Heart left ventricle (tissue), 16 donors: ENCODE data around the gene SLC22A9. TPM values are rescaled to one million over a fixed set of nuclear protein-coding genes. Genes with fewer than 3 reads are reported as not detected.
"Not testable (repeated sequence)": the region's sequence is repeated elsewhere in the genome, so short reads cannot be mapped to it uniquely, and the experiment has no call there.

ENCODE experiments used
- ATAC-seq, 4 donors: fragments of 200-7000 bp; cut with Tn5 transposase; one replicate each; pipeline ENCODE4 v1.9.1; 2020 to 2022; ENCODE audit warnings: moderate library complexity in 4 of 4, mild to moderate bottlenecking in 3 of 4, moderate number of reproducible peaks in 1 of 4
- DNase-seq, 5 donors: peaks; one replicate each; pipeline ENCODE4 v3.0.0-alpha.2; 2020
- H3K27ac ChIP-seq, 12 donors: fragments of 200-600 bp; sonication (generic) in 4 of 12; one replicate each; pipeline versions ENCODE4 v1.5.0 to v1.8.0; 2016 to 2022; ENCODE audit warnings: mild to moderate bottlenecking in 2 of 12
- H3K27me3 ChIP-seq, 9 donors: fragments of 200-600 bp; sonication (generic) in 2 of 9; one replicate each; pipeline versions ENCODE4 v1.5.1 to v1.8.0; 2016 to 2022; ENCODE audit warnings: mild to moderate bottlenecking in 3 of 9
- H3K36me3 ChIP-seq, 9 donors: fragments of 200-600 bp; sonication (generic) in 2 of 9; one replicate each; pipeline versions ENCODE4 v1.5.0 to v1.8.0; 2018 to 2022; ENCODE audit warnings: mild to moderate bottlenecking in 2 of 9
- H3K4me1 ChIP-seq, 12 donors: fragments of 200-600 bp; sonication (generic) in 4 of 12; one replicate each; pipeline versions ENCODE4 v1.5.0 to v1.8.0; 2016 to 2022; ENCODE audit warnings: mild to moderate bottlenecking in 3 of 12
- H3K4me3 ChIP-seq, 12 donors: fragments of 200-600 bp; sonication (generic) in 4 of 12; one replicate each; pipeline versions ENCODE4 v1.5.0 to v1.8.0; 2017 to 2022; ENCODE audit warnings: mild to moderate bottlenecking in 9 of 12, moderate library complexity in 4 of 12
- H3K9me3 ChIP-seq, 12 donors: fragments of 200-600 bp; sonication (generic) in 4 of 12; one replicate each; pipeline versions ENCODE4 v1.5.0 to v1.8.0; 2016 to 2022; ENCODE audit warnings: mild to moderate bottlenecking in 1 of 12
- POLR2A ChIP-seq, 2 donors: fragments of 450-650 bp; IDR thresholded peaks; one replicate each; pipeline ENCODE4 v1.6.1; 2017; ENCODE audit warnings: antibody characterized with exemption in 2 of 2, mild to moderate bottlenecking in 2 of 2, moderate library complexity in 2 of 2
- WGBS, 4 donors: extraction: QIAGEN DNeasy Blood & Tissue Kit in 2 of 4; methylation state at CpG; one replicate each; pipeline versions ENCODE4 v1.1.5 to v1.1.7; 2013 to 2018; 5-methylcytosine and 5-hydroxymethylcytosine counted together
- intact Hi-C, 10 donors: fragments of 100-400 bp; cut with DNase I; formaldehyde crosslinking; loops; one replicate each; pipeline versions ENCODE4 v1.11.1 to v1.14.2; 2022
- polyA plus RNA-seq, 2 donors: library from polyadenylated mRNA; stranded (reverse); fragments of 200-250 nt; gene quantifications; one replicate each; pipeline ENCODE4 v1.2.3, GENCODE V29; 2013
- total RNA-seq, 9 donors: library from RNA; depleted of rRNA in 2 of 9; stranded (reverse); fragments of >200 nt in 2 of 9; fragmentation: NEBNext Ultra II Directional in 3 of 9; extraction: Animal tissue kit (Norgen Biotek cat#: 25700) in 3 of 9; gene quantifications; one replicate each; pipeline versions ENCODE4 v1.1.0 to v1.2.4, GENCODE V29; 2016 to 2023
- TF ChIP-seq, protein P1 (sequence below), 12 donors: fragments of 200-600 bp; sonication (generic) in 4 of 12; IDR thresholded peaks; one replicate each; pipeline versions ENCODE4 v1.5.0 to v1.8.0; 2018 to 2022; ENCODE audit warnings: antibody characterized with exemption in 12 of 12, mild to moderate bottlenecking in 5 of 12
- donor health status: ischemic (EF 13 %, LVEDD 7.1; RV severe dilation, severe dysfunction).
- donor health status: healthy with polysubstance abuse.
- donor health status: DM: no; HTN: yes; CAD: no.
- donor health status: DM: no; HTN: no; CAD: no.
- donor health status: ischemic (EF 25% LVEDD 6.9; RV normal size, moderate dysfunction).
- donor health status: ischemic (EF 25% LVEDD 5.7; RV mildly dilated, moderate dysfunction).
- donor health status: healthy.
- donor health status: DM: yes; HTN: yes; CAD: no.
- donor health status: ischemic (EF 35%, LVEDD 5.7; RV mildly dilated, moderate dysfunction).
- donor health status: nonischemic (EF 11% LVEDD 7.7; RV severe dilation, severe dysfunction).
- donor health status: DM: yes; HTN: yes; CAD: no.
- donor health status: PGD.
- donor health status: ischemic (EF 29% LVEDD 5.4; RV normal size, mild dysfunction).
- donor health status: nonischemic (EF 23%, LVEDD 6.1; RV moderate dilation, normal function).

Gene SLC22A9
- total and polyA plus RNA-seq, 11 donors: not detected

DNA sequence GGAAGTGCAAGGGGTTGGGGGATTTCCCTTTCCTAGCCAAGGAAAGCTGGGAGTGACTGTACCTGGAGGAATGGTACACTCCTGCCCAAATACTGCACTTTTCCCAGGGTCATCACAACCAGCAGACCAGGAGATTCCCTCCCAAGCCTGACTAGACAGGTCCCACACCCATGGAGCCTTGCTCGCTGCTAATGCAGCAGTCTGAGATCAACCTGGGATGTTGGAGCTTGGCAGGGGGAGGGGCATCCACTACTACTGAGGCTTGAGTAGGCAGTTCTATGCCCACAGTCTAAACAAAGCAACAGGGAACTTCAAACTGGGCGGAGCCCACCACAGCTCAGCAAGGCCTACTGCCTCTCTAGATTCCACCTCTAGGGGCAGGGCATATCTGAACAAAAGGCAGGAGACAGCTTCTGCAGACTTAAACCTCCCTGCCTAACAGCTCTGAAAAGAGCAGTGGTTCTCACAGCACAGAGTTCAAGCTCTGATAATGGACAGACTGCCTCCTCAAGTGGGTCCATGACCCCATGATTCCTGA lies 58.5 kb downstream of the SLC22A9 start:
- Histone ChIP-seq H3K9me3 (no peaks in the 10 kb centered on the region), H3K4me1 (no peaks in the 10 kb centered on the region), H3K27me3 (peaks cover 0 to 21% (median 0%) of the 10 kb centered on the region in 9 donors), H3K4me3 (no peak overlapping the region), H3K36me3 (no peaks in the 10 kb centered on the region), H3K27ac (no peak overlapping the region)
- TF ChIP-seq POLR2A (IDR thresholded peaks at IDR 0.05): no peak
- TF ChIP-seq, protein P1, sequence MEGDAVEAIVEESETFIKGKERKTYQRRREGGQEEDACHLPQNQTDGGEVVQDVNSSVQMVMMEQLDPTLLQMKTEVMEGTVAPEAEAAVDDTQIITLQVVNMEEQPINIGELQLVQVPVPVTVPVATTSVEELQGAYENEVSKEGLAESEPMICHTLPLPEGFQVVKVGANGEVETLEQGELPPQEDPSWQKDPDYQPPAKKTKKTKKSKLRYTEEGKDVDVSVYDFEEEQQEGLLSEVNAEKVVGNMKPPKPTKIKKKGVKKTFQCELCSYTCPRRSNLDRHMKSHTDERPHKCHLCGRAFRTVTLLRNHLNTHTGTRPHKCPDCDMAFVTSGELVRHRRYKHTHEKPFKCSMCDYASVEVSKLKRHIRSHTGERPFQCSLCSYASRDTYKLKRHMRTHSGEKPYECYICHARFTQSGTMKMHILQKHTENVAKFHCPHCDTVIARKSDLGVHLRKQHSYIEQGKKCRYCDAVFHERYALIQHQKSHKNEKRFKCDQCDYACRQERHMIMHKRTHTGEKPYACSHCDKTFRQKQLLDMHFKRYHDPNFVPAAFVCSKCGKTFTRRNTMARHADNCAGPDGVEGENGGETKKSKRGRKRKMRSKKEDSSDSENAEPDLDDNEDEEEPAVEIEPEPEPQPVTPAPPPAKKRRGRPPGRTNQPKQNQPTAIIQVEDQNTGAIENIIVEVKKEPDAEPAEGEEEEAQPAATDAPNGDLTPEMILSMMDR (IDR thresholded peaks at IDR 0.05): no peak
- no peak for DNase-seq
- intact Hi-C loops: no loop called here
- WGBS, 4 donors: 78 to 86% (median 82%) methylated on average over 2 of the region's 2 CpGs; no CpG with 5 or more reads in 1 of the 4 donors
- no peak for ATAC-seq

DNA sequence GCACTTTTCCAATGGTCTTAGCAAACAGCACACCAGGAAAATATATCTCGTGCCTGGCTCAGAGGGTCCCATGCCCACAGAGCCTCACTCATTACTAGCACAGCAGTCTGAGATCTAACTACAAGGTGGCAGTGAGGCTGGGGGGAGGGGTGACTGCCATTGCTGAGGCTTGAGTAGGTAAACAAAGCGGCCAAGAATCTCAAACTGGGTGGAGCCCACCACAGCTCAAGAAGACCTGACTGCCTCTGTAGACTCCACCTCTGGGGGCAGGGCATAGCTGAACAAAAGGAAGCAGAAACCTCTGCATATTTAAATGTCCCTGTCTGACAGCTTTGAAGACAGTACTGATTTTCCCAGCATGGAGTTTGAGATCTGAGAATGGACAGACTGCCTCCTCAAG lies 61.1 kb downstream of the SLC22A9 start:
- intact Hi-C loops, H3K9me3 ChIP-seq, H3K27ac ChIP-seq, H3K4me1 ChIP-seq, DNase-seq, H3K36me3 ChIP-seq, H3K4me3 ChIP-seq, ATAC-seq: not testable (repeated sequence)
- 35 to 77% (median 47%) methylated on average over 2 of the region's 2 CpGs for WGBS, 4 donors
- H3K27me3 ChIP-seq: peaks cover 0 to 39% (median 0%) of the 10 kb centered on the region in 9 donors

DNA sequence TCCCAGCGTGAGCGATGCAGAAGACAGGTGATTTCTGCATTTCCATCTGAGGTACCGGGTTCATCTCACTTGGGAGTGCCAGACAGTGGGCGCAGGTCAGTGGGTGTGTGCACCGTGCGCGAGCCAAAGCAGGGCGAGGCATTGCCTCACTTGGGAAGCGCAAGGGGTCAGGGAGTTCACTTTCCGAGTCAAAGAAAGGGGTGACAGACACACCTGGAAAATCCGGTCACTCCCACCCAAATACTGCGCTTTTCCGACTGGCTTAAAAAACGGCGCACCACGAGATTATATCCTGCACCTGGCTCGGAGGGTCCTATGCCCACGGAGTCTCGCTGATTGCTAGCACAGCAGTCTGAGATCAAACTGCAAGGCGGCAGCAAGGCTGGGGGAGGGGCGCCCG lies 65.8 kb downstream of the SLC22A9 start:
- H3K4me1 ChIP-seq, DNase-seq, H3K9me3 ChIP-seq, ATAC-seq, H3K27ac ChIP-seq, H3K36me3 ChIP-seq, intact Hi-C loops, H3K4me3 ChIP-seq: not testable (repeated sequence)
- peaks cover 0 to 25% (median 0%) of the 10 kb centered on the region in 9 donors for H3K27me3 ChIP-seq
- 76 to 88% (median 81%) methylated on average over 20 to 22 of the region's 22 CpGs for WGBS, 4 donors

DNA sequence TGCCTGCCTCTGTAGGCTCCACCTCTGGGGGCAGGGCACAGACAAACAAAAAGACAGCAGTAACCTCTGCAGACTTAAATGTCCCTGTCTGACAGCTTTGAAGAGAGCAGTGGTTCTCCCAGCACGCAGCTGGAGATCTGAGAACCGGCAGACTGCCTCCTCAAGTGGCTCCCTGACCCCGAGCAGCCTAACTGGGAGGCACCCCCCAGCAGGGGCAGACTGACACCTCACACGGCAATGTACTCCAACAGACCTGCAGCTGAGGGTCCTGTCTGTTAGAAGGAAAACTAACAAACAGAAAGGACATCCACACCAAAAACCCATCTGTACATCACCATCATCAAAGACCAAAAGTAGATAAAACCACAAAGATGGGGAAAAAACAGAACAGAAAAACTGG lies 66.2 kb downstream of the SLC22A9 start:
- H3K27me3 ChIP-seq: peaks cover 0 to 25% (median 0%) of the 10 kb centered on the region in 9 donors
- H3K36me3 ChIP-seq, H3K27ac ChIP-seq, H3K4me3 ChIP-seq, DNase-seq, H3K4me1 ChIP-seq, intact Hi-C loops, H3K9me3 ChIP-seq, ATAC-seq: not testable (repeated sequence)
- WGBS, 4 donors: 0 to 20% (median 15%) methylated on average over 2 to 4 of the region's 4 CpGs

DNA sequence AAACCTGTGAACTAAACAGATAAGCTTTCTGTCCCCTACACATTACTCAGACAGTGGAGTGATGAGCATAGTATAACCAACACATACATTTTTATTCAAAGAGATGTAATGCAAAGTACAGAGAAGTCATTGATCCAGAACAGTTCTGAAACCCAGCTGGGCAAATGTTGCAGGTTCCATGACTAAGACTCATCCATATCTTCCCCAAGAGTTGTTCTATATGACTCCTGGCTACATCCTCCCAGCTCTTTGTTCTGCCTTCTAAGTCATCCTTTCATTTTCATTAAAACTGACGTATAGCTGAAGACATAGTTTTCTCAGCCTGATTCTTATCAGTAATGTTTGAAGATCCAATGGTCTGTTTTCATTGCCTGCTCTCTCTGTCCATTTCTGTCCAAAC lies 74.1 kb downstream of the SLC22A9 start:
- TF ChIP-seq, protein P1 (IDR thresholded peaks at IDR 0.05): no peak
- TF ChIP-seq POLR2A (IDR thresholded peaks at IDR 0.05): no peak
- H3K36me3 ChIP-seq: no peaks in the 10 kb centered on the region
- 69 to 77% (median 71%) methylated on average over 1 of the region's 1 CpG for WGBS, 4 donors
- no peak overlapping the region for H3K27ac ChIP-seq
- H3K4me3 ChIP-seq: no peak overlapping the region
- peaks cover 0 to 11% (median 0%) of the 10 kb centered on the region in 12 donors for H3K9me3 ChIP-seq
- peaks cover 0 to 4% (median 0%) of the 10 kb centered on the region in 9 donors for H3K27me3 ChIP-seq
- DNase-seq: no peak
- intact Hi-C loops: loop anchor here in 1 of 10 donors (10.0 kb wide), 1 partner anchor 61 kb away; the partner anchor contains the start of gene LGALS12
- H3K4me1 ChIP-seq: no peaks in the 10 kb centered on the region
- no peak for ATAC-seq

DNA sequence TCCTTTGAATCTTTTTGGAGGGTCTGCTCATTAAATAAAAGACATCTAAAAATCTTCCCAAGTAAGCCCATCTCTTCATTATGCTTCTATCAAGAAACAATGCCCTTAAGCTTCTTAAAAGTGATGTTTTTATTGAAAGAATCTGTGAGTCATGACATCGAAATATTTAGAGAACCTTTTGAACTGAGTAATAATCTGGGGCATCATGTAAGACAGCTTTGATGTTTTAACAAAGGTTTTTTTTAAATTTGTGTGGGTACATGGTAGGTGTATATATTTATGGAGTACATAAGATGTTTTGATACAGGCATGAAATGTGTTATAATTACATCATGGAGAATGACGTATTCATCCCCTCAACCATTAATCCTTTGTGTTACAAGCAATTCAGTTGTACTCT lies 74.6 kb downstream of the SLC22A9 start:
- WGBS, 4 donors: 71 to 80% (median 73%) methylated on average over 2 of the region's 2 CpGs
- Histone ChIP-seq H3K4me3 (no peak overlapping the region), H3K27me3 (peaks cover 0 to 4% (median 0%) of the 10 kb centered on the region in 9 donors), H3K36me3 (no peaks in the 10 kb centered on the region), H3K27ac (no peak overlapping the region), H3K9me3 (peaks cover 0 to 11% (median 0%) of the 10 kb centered on the region in 12 donors), H3K4me1 (no peaks in the 10 kb centered on the region)
- ATAC-seq: no peak
- no peak for DNase-seq
- intact Hi-C loops: loop anchor here in 1 of 10 donors (10.0 kb wide), 1 partner anchor 61 kb away; the partner anchor contains the start of gene LGALS12
- no peak for TF ChIP-seq POLR2A (IDR thresholded peaks at IDR 0.05)
- TF ChIP-seq, protein P1 (IDR thresholded peaks at IDR 0.05): no peak
